Measurements from ENCODE around the gene BACE2.
"Not testable (repeated sequence)": the region's sequence is repeated elsewhere in the genome, so short reads cannot be mapped to it uniquely, and the experiment has no call there.

BACE2 gene

GRCh38 chr21:41182547-41182946 is 14.6 kb downstream of the BACE2 start:
- no peak for DNase-seq (ENCODE audit: low read depth in 2 of 3, low spot score in 1 of 3)

- no peak for DNase-seq (ENCODE audit: low read depth in 2 of 3, low spot score in 1 of 3)
These were observed 15.6 kb downstream of the BACE2 start for GRCh38 chr21:41183575-41183974.

GRCh38 chr21:41185802-41186201 is 17.8 kb downstream of the BACE2 start:
- DNase-seq (ENCODE audit: low read depth in 2 of 3, low spot score in 1 of 3) = no peak

- DNase-seq (ENCODE audit: low read depth in 2 of 3, low spot score in 1 of 3) = no peak
These were observed 19.0 kb downstream of the BACE2 start for GRCh38 chr21:41186755-41187536.

- DNase-seq (ENCODE audit: low read depth in 2 of 3, low spot score in 1 of 3) = no peak
These were observed 19.6 kb downstream of the BACE2 start for GRCh38 chr21:41187537-41188025.

- DNase-seq (ENCODE audit: low read depth in 2 of 3, low spot score in 1 of 3) = no peak
These were observed 20.7 kb downstream of the BACE2 start for GRCh38 chr21:41188486-41189149.

- no peak for DNase-seq (ENCODE audit: low read depth in 2 of 3, low spot score in 1 of 3)
These were observed 21.3 kb downstream of the BACE2 start for GRCh38 chr21:41189150-41189745.

GRCh38 chr21:41192552-41192951 is 24.6 kb downstream of the BACE2 start:
- not testable (repeated sequence) for DNase-seq (ENCODE audit: low read depth in 2 of 3, low spot score in 1 of 3)

- DNase-seq (ENCODE audit: low read depth in 2 of 3, low spot score in 1 of 3) = no peak
These were observed 27.4 kb downstream of the BACE2 start for GRCh38 chr21:41195311-41195710.

- no peak for DNase-seq (ENCODE audit: low read depth in 2 of 3, low spot score in 1 of 3)
These were observed 29.0 kb downstream of the BACE2 start for GRCh38 chr21:41196993-41197392.

- DNase-seq (ENCODE audit: low read depth in 2 of 3, low spot score in 1 of 3) = no peak
These were observed 29.6 kb downstream of the BACE2 start for GRCh38 chr21:41197582-41197981.

- DNase-seq (ENCODE audit: low read depth in 2 of 3, low spot score in 1 of 3) = not testable (repeated sequence)
These were observed 30.7 kb downstream of the BACE2 start for GRCh38 chr21:41198647-41199046.

- no peak for DNase-seq (ENCODE audit: low read depth in 2 of 3, low spot score in 1 of 3)
These were observed 31.2 kb downstream of the BACE2 start for GRCh38 chr21:41199123-41199522.

- DNase-seq (ENCODE audit: low read depth in 2 of 3, low spot score in 1 of 3) = no peak
These were observed 31.6 kb downstream of the BACE2 start for GRCh38 chr21:41199588-41199987.

GRCh38 chr21:41201385-41201784 is 33.4 kb downstream of the BACE2 start:
- no peak for DNase-seq (ENCODE audit: low read depth in 2 of 3, low spot score in 1 of 3)

GRCh38 chr21:41204736-41205135 is 36.8 kb downstream of the BACE2 start:
- no peak for DNase-seq (ENCODE audit: low read depth in 2 of 3, low spot score in 1 of 3)

- DNase-seq (ENCODE audit: low read depth in 2 of 3, low spot score in 1 of 3) = no peak
These were observed 39.7 kb downstream of the BACE2 start for GRCh38 chr21:41207401-41208375.

GRCh38 chr21:41208376-41208763 is 40.4 kb downstream of the BACE2 start:
- no peak for DNase-seq (ENCODE audit: low read depth in 2 of 3, low spot score in 1 of 3)

- no peak for DNase-seq (ENCODE audit: low read depth in 2 of 3, low spot score in 1 of 3)
These were observed 41.2 kb downstream of the BACE2 start for GRCh38 chr21:41209016-41209619.

- DNase-seq (ENCODE audit: low read depth in 2 of 3, low spot score in 1 of 3) = no peak
These were observed 42.6 kb downstream of the BACE2 start for GRCh38 chr21:41210426-41211059.
